NK-92 (cell line): ENCODE data around the gene ERICH6.

ENCODE experiments used
- DNase-seq: peaks from one replicate; lab custom pipeline; 2025; ENCODE audit not compliant: unreplicated experiment; lab: John Stamatoyannopoulos, UW

ERICH6 gene

DNA sequence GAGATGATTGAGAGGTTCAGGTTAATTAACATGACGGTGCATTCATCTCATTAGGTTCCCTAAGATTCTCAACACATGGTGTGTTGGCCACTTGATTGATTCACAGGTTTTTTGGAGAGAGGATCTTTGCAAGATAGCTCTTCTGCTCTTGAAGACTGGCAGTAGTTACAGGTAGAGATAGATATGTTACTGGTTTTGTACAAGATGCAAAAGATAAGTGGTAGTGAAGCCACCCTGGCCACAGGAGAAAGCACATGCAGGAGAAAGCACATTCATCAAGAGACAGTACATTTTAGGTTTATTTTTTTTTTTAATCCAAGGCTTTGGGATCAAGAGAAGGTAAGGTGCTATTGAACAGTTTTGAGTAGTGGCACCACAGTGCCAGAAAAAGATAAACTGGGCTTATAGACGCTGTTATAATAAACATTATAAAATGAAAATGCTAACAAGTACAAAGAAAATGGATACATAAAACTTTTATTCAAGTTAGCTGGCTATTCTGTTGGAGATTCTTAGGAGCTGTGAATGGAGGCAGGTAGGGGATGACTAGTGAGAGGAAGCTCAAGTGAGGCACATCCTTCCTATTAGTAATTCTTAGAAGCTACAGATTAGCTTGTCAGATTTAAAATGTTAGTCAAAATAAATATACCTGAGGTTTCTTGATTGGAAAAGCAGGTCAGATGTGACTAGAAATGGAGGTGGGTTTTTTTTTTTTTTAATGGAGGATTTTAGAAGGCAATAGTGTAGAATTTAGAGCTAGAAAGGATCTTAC, 89.8 kb downstream of the ERICH6 start:
- no peak for DNase-seq

DNA sequence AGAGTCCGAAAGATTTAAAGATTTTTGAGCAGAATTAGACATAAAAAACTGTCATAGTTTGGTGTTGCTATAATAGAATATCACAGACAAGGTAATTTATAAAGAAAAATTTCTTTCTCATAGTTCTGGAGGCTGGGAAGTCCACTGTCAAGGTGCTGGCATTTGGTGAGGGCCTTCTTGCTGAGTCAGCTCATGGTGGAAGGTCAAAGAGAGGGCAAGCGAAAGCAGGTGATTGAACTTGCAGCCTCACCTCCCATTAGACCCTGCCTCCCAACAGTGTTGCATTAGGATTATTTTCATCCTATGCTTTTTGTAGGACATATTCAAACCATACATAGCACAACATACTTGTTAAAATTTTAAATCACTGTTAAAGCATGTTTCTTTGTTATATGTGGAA, 90.7 kb downstream of the ERICH6 start:
- DNase-seq = no peak

DNA sequence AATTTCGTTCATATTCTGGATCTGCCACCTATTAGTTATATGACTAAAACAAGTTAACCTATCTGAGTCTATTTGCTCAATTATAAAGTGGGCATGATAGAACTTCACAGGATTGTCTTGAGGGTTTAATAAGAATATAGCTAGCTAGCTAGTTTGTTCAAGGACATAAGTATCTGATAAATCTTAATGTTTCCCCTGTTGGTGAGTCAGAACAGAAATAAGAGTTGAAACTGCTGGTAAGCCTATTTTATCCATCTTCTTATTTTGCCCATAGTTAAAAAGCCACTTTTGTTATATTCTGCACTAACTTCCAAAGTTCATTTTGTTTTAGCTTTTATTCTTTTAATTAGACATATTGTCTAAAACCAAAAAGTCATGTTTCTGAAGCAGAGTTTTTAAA, 91.2 kb downstream of the ERICH6 start:
- no peak for DNase-seq

DNA sequence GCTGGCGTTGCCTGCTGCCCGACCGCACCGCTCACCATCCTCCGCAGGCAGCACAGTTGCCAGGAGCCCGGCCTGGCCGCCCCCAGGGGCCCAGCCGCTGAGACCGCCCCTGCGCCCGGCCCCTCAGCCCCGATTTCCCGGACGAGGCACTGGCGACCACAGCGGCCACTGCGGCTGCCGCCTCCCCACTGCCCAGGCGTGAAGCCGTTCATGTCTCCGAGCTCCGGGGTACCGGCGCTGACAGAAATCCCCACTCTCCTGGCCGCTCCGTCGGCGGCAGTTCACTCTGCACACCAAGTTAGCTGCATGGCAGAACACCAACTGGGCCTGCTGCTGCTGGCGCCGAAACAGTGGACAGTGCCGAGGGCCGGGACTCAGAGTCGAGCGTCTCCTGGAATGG, 92.1 kb downstream of the ERICH6 start:
- no peak for DNase-seq

DNA sequence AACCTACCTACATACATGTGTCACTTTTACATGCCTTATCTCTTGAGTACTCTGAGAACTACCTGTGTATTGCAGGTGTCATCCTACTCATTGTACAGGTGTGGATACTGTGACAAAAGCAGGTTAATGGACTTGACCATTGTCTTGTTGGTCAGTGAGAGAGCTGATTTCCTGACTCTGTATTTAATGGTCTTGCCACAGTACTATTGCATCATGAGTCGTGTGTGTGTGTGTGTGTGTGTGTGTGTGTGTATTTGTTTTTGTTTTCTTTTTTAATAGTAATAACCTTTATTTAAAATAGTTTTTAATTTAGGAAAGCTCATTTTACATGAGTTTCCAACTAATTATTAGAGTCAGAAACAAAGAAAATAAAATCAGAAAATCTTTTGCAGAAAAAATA, 92.9 kb downstream of the ERICH6 start:
- DNase-seq = no peak

DNA sequence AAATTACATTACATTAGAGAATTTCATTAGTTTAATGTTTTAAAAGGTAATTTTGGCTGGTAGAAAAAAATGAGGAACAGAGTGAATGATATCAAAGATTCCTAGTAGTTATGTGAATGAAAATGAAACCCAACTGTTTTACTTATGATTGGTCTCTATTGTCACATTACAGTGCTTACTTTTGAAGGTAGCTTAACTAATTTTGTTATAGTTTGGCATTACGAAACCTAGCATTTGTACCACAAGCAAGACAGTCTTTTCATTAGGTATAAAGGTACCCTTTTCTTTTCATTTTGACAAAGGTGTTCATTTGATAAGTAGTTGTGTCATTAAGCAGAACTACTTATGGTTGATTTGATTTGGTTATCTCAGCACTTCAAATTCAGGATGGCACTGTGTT, 93.7 kb downstream of the ERICH6 start:
- no peak for DNase-seq
